SK-N-SH (cell line): ENCODE measurements around the gene PIGL. TPM values are rescaled to one million over a fixed set of nuclear protein-coding genes. Genes with fewer than 3 reads are reported as not detected.

Source experiments
- CTCF ChIA-PET: fragments of 300-600, 350-600 bp; formaldehyde crosslinking; extraction: SDS; loops from one replicate; lab custom pipeline; 2021; lab: Yijun Ruan, JAX
- POLR2A ChIA-PET: fragments of 350-600 bp; sonication (Branson Sonifier 250); formaldehyde crosslinking; extraction: SDS; loops from one replicate; lab custom pipeline; 2020; ENCODE audit warnings: antibody characterized with exemption, inconsistent platforms; lab: Yijun Ruan, JAX
- DNase-seq: peaks from one replicate; pipeline ENCODE4 v3.0.0; 2012
- H2AFZ ChIP-seq: fragments of 200-600 bp; sonication (generic); 2 replicates; pipeline ENCODE4 v1.8.1; 2016; ENCODE audit warnings: antibody characterized with exemption, mild to moderate bottlenecking, low read depth
- H3F3A ChIP-seq: fragments of 200-600 bp; sonication (generic); replicated peaks from 2 replicates; pipeline ENCODE3; 2016; ENCODE audit warnings: antibody characterized with exemption, mild to moderate bottlenecking; ENCODE audit not compliant: insufficient read depth
- H3K27ac ChIP-seq, 2 experiments: fragments of 200-500 bp in 1 of 2; fragments of 200-600 bp in 1 of 2; sonication (Bioruptor generic) in 1 of 2; sonication (generic), shearing (Covaris generic) in 1 of 2; 2 replicates each; pipeline versions ENCODE4 v1.5.1 to v1.6.1; 2014 to 2016; ENCODE audit warnings: low read depth in 2 of 2, inconsistent platforms in 1 of 2, low read length in 1 of 2, mild to moderate bottlenecking in 1 of 2, mixed read lengths in 1 of 2
- H3K27me3 ChIP-seq: fragments of 200-600 bp; sonication (generic), shearing (Covaris generic); 2 replicates; pipeline ENCODE4 v1.6.1; 2016; ENCODE audit warnings: mixed run types; ENCODE audit not compliant: insufficient read depth
- H3K36me3 ChIP-seq, 2 experiments: fragments of 200-500 bp in 1 of 2; fragments of 200-600 bp in 1 of 2; sonication (Bioruptor generic) in 1 of 2; sonication (generic) in 1 of 2; replicated peaks in 1 of 2; 2 replicates each; pipeline versions ENCODE3 to v1.5.1; 2014 to 2016; ENCODE audit warnings: low read length in 1 of 2, mild to moderate bottlenecking in 1 of 2; ENCODE audit not compliant: insufficient read depth in 2 of 2, control insufficient read depth in 1 of 2
- H3K4me1 ChIP-seq, 2 experiments: fragments of 200-500 bp in 1 of 2; fragments of 200-600 bp in 1 of 2; sonication (Bioruptor generic) in 1 of 2; sonication (generic), shearing (Covaris generic) in 1 of 2; 2 replicates each; pipeline versions ENCODE4 v1.5.1 to v1.6.1; 2014 to 2016; ENCODE audit warnings: low read depth in 1 of 2, low read length in 1 of 2, mixed run types in 1 of 2; ENCODE audit not compliant: insufficient read depth in 2 of 2, control insufficient read depth in 1 of 2
- H3K4me2 ChIP-seq: fragments of 200-600 bp; sonication (generic), shearing (Covaris generic); 2 replicates; pipeline ENCODE4 v1.6.1; 2017; ENCODE audit warnings: mixed run types
- H3K4me3 ChIP-seq, 2 experiments: fragments of 200-500 bp in 1 of 2; fragments of 200-600 bp in 1 of 2; sonication (Bioruptor generic) in 1 of 2; sonication (generic), shearing (Covaris generic) in 1 of 2; 2 replicates each; pipeline versions ENCODE4 v1.5.1 to v1.8.1; 2014 to 2016; ENCODE audit warnings: low read depth in 2 of 2, inconsistent platforms in 1 of 2, low read length in 1 of 2, mild to moderate bottlenecking in 1 of 2, mixed read lengths in 1 of 2, moderate library complexity in 1 of 2
- H3K79me2 ChIP-seq: fragments of 200-600 bp; sonication (generic); 2 replicates; pipeline ENCODE4 v1.8.1; 2017; ENCODE audit warnings: mild to moderate bottlenecking; ENCODE audit not compliant: insufficient read depth
- H3K9ac ChIP-seq: fragments of 200-600 bp; sonication (generic); 2 replicates; pipeline ENCODE4 v1.6.1; 2017; ENCODE audit warnings: mixed run types
- H3K9me2 ChIP-seq: fragments of 200-600 bp; sonication (generic); 2 replicates; pipeline ENCODE4 v1.6.1; 2017; ENCODE audit warnings: mixed run types
- H3K9me3 ChIP-seq: fragments of 200-600 bp; sonication (generic); 2 replicates; pipeline ENCODE4 v1.6.1; 2017; ENCODE audit warnings: mixed run types, mild to moderate bottlenecking, moderate library complexity
- H4K20me1 ChIP-seq: fragments of 200-600 bp; sonication (generic); 2 replicates; pipeline ENCODE4 v1.6.1; 2017; ENCODE audit warnings: mild to moderate bottlenecking, mixed run types; ENCODE audit not compliant: insufficient read depth
- ELF1 ChIP-seq: IDR thresholded peaks from 2 replicates; pipeline ENCODE4 v1.4.0; 2012
- FOSL2 ChIP-seq: IDR thresholded peaks from 2 replicates; pipeline ENCODE4 v1.4.0; 2012; ENCODE audit warnings: low read depth, mild to moderate bottlenecking, moderate library complexity, borderline replicate concordance
- FOXM1 ChIP-seq: IDR thresholded peaks from 2 replicates; pipeline ENCODE4 v1.4.0; 2012; ENCODE audit warnings: low read depth, mild to moderate bottlenecking
- NFIC ChIP-seq: IDR thresholded peaks from 2 replicates; pipeline ENCODE4 v1.4.0; 2012; ENCODE audit warnings: borderline replicate concordance
- NRF1 ChIP-seq: IDR thresholded peaks from 2 replicates; pipeline ENCODE4 v1.6.1; 2012; ENCODE audit warnings: low read depth, mild to moderate bottlenecking, low read length
- RAD21 ChIP-seq: IDR thresholded peaks from 2 replicates; pipeline ENCODE4 v1.6.1; 2012; ENCODE audit warnings: mild to moderate bottlenecking, low read length
- SIN3A ChIP-seq: IDR thresholded peaks from 2 replicates; pipeline ENCODE4 v1.6.1; 2012; ENCODE audit warnings: low read depth, mild to moderate bottlenecking, low read length, moderate library complexity, borderline replicate concordance
- SMC3 ChIP-seq: IDR thresholded peaks from 2 replicates; pipeline ENCODE4 v1.6.1; 2012; ENCODE audit warnings: low read depth, low read length, improper control_type of control experiment
- USF1 ChIP-seq: IDR thresholded peaks from 2 replicates; pipeline ENCODE4 v1.4.0; 2012; ENCODE audit warnings: low read depth, borderline replicate concordance
- YY1 ChIP-seq: IDR thresholded peaks from 2 replicates; pipeline ENCODE4 v1.4.0; 2012; ENCODE audit warnings: low read depth, mild to moderate bottlenecking
- WGBS: methylation state at CpG from one replicate; pipeline ENCODE4 v1.1.6; 2017; ENCODE audit warnings: low lambda C conversion rate; 5-methylcytosine and 5-hydroxymethylcytosine counted together
- polyA plus RNA-seq, 3 experiments: library from polyadenylated mRNA; depleted of rRNA; stranded (reverse); fragments of >200 nt; gene quantifications; 2 replicates each; pipeline ENCODE4 v1.2.3, GENCODE V29; 2012
- TF ChIP-seq, protein P1 (sequence below): IDR thresholded peaks from 2 replicates; pipeline ENCODE4 v1.6.1; 2012; ENCODE audit warnings: mild to moderate bottlenecking, low read depth, low read length, moderate library complexity
- TF ChIP-seq, protein P2 (sequence below): fragments of 150-350 bp; IDR thresholded peaks from 2 replicates; pipeline ENCODE4 v1.6.1; 2016; ENCODE audit warnings: mild to moderate bottlenecking, low read depth, low read length
- TF ChIP-seq, protein P3 (sequence below): IDR thresholded peaks from 2 replicates; pipeline ENCODE4 v1.4.0; 2012; ENCODE audit warnings: low read depth

The PIGL gene
- polyA plus RNA-seq, 1 of the 3 experiments (the other 2 are of a cell fraction) = 34.0 TPM

DNA sequence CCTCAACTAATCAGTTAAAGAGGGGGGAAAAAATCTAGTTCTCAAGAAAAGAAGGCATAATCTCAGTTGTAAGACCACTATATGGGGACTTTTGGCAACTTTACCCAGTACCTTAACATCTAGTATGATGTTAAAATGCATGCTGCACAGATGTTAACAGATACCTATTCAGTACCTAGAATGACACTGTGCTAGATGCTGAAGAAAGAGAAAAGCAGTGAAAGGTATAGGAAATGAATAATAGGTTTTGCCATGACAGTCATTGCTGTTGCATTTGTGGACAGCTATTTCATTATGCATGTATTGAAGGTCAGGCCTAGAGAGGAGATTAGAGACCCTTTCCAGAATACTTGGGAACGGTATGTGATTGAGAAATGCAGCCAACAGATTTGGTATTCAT, 34.5 kb downstream of the PIGL start:
- Histone ChIP-seq H3K4me2 (no peak overlapping the region), H3K4me3 (no peak overlapping the region), H2AFZ (no peak overlapping the region), H3K4me1 (no peaks in the 10 kb centered on the region), H3K36me3 (no peaks in the 10 kb centered on the region), H3K9me3 (no peaks in the 10 kb centered on the region), H3K9ac (no peak overlapping the region), H3K79me2 (no peaks in the 10 kb centered on the region), H3K27ac (no peak overlapping the region), H4K20me1 (no peaks in the 10 kb centered on the region), H3F3A (no peaks in the 10 kb centered on the region), H3K27me3 (no peaks in the 10 kb centered on the region), H3K9me2 (no peaks in the 10 kb centered on the region)
- ChIA-PET POLR2A (no interaction called here), CTCF (no interaction called here)
- no peak for DNase-seq
- TF ChIP-seq, protein P1, sequence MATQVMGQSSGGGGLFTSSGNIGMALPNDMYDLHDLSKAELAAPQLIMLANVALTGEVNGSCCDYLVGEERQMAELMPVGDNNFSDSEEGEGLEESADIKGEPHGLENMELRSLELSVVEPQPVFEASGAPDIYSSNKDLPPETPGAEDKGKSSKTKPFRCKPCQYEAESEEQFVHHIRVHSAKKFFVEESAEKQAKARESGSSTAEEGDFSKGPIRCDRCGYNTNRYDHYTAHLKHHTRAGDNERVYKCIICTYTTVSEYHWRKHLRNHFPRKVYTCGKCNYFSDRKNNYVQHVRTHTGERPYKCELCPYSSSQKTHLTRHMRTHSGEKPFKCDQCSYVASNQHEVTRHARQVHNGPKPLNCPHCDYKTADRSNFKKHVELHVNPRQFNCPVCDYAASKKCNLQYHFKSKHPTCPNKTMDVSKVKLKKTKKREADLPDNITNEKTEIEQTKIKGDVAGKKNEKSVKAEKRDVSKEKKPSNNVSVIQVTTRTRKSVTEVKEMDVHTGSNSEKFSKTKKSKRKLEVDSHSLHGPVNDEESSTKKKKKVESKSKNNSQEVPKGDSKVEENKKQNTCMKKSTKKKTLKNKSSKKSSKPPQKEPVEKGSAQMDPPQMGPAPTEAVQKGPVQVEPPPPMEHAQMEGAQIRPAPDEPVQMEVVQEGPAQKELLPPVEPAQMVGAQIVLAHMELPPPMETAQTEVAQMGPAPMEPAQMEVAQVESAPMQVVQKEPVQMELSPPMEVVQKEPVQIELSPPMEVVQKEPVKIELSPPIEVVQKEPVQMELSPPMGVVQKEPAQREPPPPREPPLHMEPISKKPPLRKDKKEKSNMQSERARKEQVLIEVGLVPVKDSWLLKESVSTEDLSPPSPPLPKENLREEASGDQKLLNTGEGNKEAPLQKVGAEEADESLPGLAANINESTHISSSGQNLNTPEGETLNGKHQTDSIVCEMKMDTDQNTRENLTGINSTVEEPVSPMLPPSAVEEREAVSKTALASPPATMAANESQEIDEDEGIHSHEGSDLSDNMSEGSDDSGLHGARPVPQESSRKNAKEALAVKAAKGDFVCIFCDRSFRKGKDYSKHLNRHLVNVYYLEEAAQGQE = no peak
- TF ChIP-seq SMC3 (no peak), NFIC (no peak), USF1 (no peak), YY1 (no peak), RAD21 (no peak), ELF1 (no peak)
- TF ChIP-seq, protein P2, sequence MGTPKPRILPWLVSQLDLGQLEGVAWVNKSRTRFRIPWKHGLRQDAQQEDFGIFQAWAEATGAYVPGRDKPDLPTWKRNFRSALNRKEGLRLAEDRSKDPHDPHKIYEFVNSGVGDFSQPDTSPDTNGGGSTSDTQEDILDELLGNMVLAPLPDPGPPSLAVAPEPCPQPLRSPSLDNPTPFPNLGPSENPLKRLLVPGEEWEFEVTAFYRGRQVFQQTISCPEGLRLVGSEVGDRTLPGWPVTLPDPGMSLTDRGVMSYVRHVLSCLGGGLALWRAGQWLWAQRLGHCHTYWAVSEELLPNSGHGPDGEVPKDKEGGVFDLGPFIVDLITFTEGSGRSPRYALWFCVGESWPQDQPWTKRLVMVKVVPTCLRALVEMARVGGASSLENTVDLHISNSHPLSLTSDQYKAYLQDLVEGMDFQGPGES = no peak
- TF ChIP-seq, protein P3, sequence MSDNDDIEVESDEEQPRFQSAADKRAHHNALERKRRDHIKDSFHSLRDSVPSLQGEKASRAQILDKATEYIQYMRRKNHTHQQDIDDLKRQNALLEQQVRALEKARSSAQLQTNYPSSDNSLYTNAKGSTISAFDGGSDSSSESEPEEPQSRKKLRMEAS = no peak
- 97% methylated on average over 1 of the region's 1 CpG for WGBS

DNA sequence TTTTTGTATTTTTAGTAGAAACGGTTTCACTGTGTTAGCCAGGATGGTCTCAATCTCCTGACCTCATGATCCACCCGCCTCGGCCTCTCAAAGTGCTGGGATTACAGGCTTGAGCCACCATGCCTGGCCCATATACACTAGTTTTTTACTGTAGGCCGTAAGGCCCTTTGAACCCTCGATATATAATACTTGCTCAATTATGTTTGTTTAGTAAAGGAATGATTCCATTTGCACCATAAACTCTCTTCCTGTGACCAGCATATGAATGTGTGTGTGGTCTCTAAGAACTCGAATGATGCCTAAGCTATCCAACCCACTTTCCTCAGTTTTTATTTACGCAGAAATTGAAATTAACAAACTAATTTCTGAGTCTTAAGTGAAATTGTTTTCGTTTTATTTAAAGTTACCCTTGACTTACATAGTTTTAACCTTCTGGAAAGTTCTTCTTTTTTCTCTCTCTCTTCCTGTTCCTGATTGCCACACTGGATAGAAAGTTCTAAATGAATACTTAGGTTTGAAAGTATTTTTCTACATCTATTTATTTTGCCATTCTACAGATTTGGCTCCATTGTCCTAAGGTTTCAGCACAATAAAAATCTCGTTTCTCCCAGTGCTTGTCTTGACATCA, 37.9 kb downstream of the PIGL start:
- H3K79me2 ChIP-seq = no peaks in the 10 kb centered on the region
- no peaks in the 10 kb centered on the region for H3K9me3 ChIP-seq
- H3K27me3 ChIP-seq = no peaks in the 10 kb centered on the region
- H4K20me1 ChIP-seq = no peaks in the 10 kb centered on the region
- 95% methylated on average over 9 of the region's 9 CpGs for WGBS
- H3K27ac ChIP-seq = no peak overlapping the region
- ChIA-PET CTCF (no interaction called here), POLR2A (no interaction called here)
- H2AFZ ChIP-seq = no peak overlapping the region
- H3K36me3 ChIP-seq = no peaks in the 10 kb centered on the region
- H3K4me1 ChIP-seq = no peaks in the 10 kb centered on the region
- no peak overlapping the region for H3K9ac ChIP-seq
- no peak overlapping the region for H3K4me3 ChIP-seq
- no peak for TF ChIP-seq SIN3A
- no peak for TF ChIP-seq FOXM1
- no peak for TF ChIP-seq NRF1
- TF ChIP-seq FOSL2 = no peak
- TF ChIP-seq, all 33 proteins: peak for 0
- Histone ChIP-seq H3K9me2 (no peaks in the 10 kb centered on the region), H3K4me2 (no peak overlapping the region), H3F3A (no peaks in the 10 kb centered on the region)
- DNase-seq = no peak
